ENCODE measurements around the gene TFR2. TPM values are rescaled to one million over a fixed set of nuclear protein-coding genes. Genes with fewer than 3 reads are reported as not detected.

Gene TFR2
- total RNA-seq, 1 experiment from 2014 or later = 11.8 TPM

- no peak for TF ChIP-seq ZBTB33 (IDR thresholded peaks at IDR 0.05; ENCODE audit: extremely low read depth, insufficient replicate concordance, low read length)
- TF ChIP-seq SIN3A (IDR thresholded peaks at IDR 0.05; ENCODE audit: low read depth) = no peak
- TF ChIP-seq ELF1 (IDR thresholded peaks at IDR 0.05; ENCODE audit: borderline replicate concordance, low read depth) = no peak
- TF ChIP-seq EZH2phosphoT487 (IDR thresholded peaks at IDR 0.05; ENCODE audit: borderline replicate concordance) = no peak
- no peak for TF ChIP-seq YY1 (IDR thresholded peaks at IDR 0.05; ENCODE audit: extremely low read depth, insufficient replicate concordance, low read depth, low read length)
- TF ChIP-seq SP1 (IDR thresholded peaks at IDR 0.05; ENCODE audit: low read depth) = no peak
- TF ChIP-seq RAD21 (IDR thresholded peaks at IDR 0.05; ENCODE audit: low read depth) = no peak
- no peak for TF ChIP-seq CEBPB (IDR thresholded peaks at IDR 0.05; ENCODE audit: low read depth)
- TF ChIP-seq POLR2AphosphoS5 (IDR thresholded peaks at IDR 0.05; ENCODE audit: low read depth, low read length) = no peak
- no peak for TF ChIP-seq SRF (IDR thresholded peaks at IDR 0.05; ENCODE audit: low read depth)
Measured at GRCh38 chr7:100613412-100614175, 27.8 kb downstream of the TFR2 start (continued).

- intact Hi-C loops (cut with micrococcal nuclease) = no loop called here
- TF ChIP-seq CTCF (IDR thresholded peaks at IDR 0.05 in 2 of 3, conservative IDR thresholded peaks at IDR 0.05 in 1 of 3; ENCODE audit: borderline replicate concordance in 1 of 3, insufficient read depth in 1 of 3, low read depth in 2 of 3, low read length in 2 of 3) (peak in 2 of 3 experiments; percentile 26 to 28; a peak in 2 of 6 replicates), ZFX (IDR thresholded peaks at IDR 0.05) (0 out of 2 replicates have a peak, but pooled peaks have one; percentile 19), EZH2 (IDR thresholded peaks at IDR 0.05) (no peak)
- peaks cover 3 to 30% of the 10 kb centered on the region in 2 experiments for H3K4me1 ChIP-seq (ENCODE audit: control insufficient read depth in 1 of 2, insufficient read depth in 2 of 2, low read length in 2 of 2)
- ChIA-PET CTCF (interaction anchor here (0.6 to 2.5 kb wide), 13 partner anchors 15 to 239 kb away, joined by 3 to 13 read pairs (median 4); partner anchors contain the start of genes EPHB4, FBXO24, GIGYF1 and LRCH4), POLR2A (interaction anchor here (0.8 to 3.2 kb wide), 9 partner anchors 13 to 483 kb away, joined by 3 to 23 read pairs (median 3); partner anchors contain the start of genes FBXO24, LRCH4, POP7 and ZCWPW1), RAD21 (ENCODE audit: low non-redundant PET in 1 of 2, low total read pairs in 2 of 2, uncharacterized antibody in 2 of 2, unreplicated experiment in 2 of 2) (interaction anchor here in 1 of 2 experiments (0.7 to 1.3 kb wide), 3 partner anchors 13 to 26 kb away, joined by 3 read pairs; partner anchors contain the start of gene FBXO24)
- peaks cover 0 to 2% of the 10 kb centered on the region in 2 experiments; a peak in 1 of 4 replicates for H3K36me3 ChIP-seq (ENCODE audit: control insufficient read depth in 1 of 2, insufficient read depth in 2 of 2, low read length in 2 of 2)
- no peaks in the 10 kb centered on the region for H4K20me1 ChIP-seq (ENCODE audit: insufficient read depth)
- H2AFZ ChIP-seq (ENCODE audit: low read depth, low read length, poor library complexity, severe bottlenecking) = no peak overlapping the region
- BruUV-seq (replicated peaks) = TSS peak; percentile 79
- peak overlapping the region; percentile 65 for H3K9ac ChIP-seq (ENCODE audit: low read length)
- no peaks in the 10 kb centered on the region for H3K9me3 ChIP-seq (ENCODE audit: control insufficient read depth in 1 of 2, insufficient read depth in 1 of 2, low read depth in 1 of 2, low read length in 2 of 2)
- H3K27ac ChIP-seq (ENCODE audit: low read depth, low read length) = peak overlapping the region; percentile 89; the same call in 1 of the 2 replicates
- DNase-seq (ENCODE audit: low read depth, low spot score) = no peak
- peak overlapping the region; percentile 97 for H3K4me2 ChIP-seq (ENCODE audit: low read length)
- peak overlapping the region; percentile 73 to 89 for H3K4me3 ChIP-seq (replicated peaks in 1 of 2; ENCODE audit: low read depth in 1 of 2, low read length in 2 of 2)
- H3K27me3 ChIP-seq (ENCODE audit: insufficient read depth, low read length) = no peaks in the 10 kb centered on the region
- H3K9me2 ChIP-seq (ENCODE audit: insufficient read depth) = no peaks in the 10 kb centered on the region
- no peaks in the 10 kb centered on the region for H3K79me2 ChIP-seq (ENCODE audit: insufficient read depth, low read length)
- peak; percentile 18 for ATAC-seq
Measured at GRCh38 chr7:100612730-100613390, 28.5 kb downstream of the TFR2 start.

Data from HCT116 (cell line).